PFSK-1 (cell line): ENCODE measurements around the gene ZYX.

Experiments used
- FOXP2 ChIP-seq: optimal IDR thresholded peaks from 2 replicates; pipeline ENCODE3; 2011; ENCODE audit warnings: borderline replicate concordance, control low read depth, inconsistent platforms; ENCODE audit not compliant: insufficient read depth; ENCODE audit errors: extremely low read length, extremely low read depth
- POLR2AphosphoS5 ChIP-seq: IDR thresholded peaks from 2 replicates; pipeline ENCODE4 v1.6.1; 2012; ENCODE audit warnings: low read depth, mild to moderate bottlenecking, control low read depth, low read length, moderate library complexity
- SIN3A ChIP-seq: IDR thresholded peaks from 2 replicates; pipeline ENCODE4 v1.6.1; 2012; ENCODE audit warnings: mild to moderate bottlenecking, low read length, moderate library complexity, borderline replicate concordance; ENCODE audit not compliant: insufficient read depth
- TAF1 ChIP-seq: IDR thresholded peaks from 2 replicates; pipeline ENCODE4 v1.6.1; 2012; ENCODE audit warnings: low read length, control low read depth, borderline replicate concordance; ENCODE audit not compliant: insufficient read depth
- TF ChIP-seq, protein P1 (sequence below), 2 experiments: IDR thresholded peaks; 2 replicates each; pipeline versions ENCODE4 v1.6.1 to v1.8.0; 2011 to 2012; ENCODE audit warnings: low read depth in 2 of 2, low read length in 2 of 2, control low read depth in 1 of 2, inconsistent platforms in 1 of 2, mild to moderate bottlenecking in 1 of 2, moderate library complexity in 1 of 2; ENCODE audit not compliant: insufficient read depth in 1 of 2

The ZYX gene

DNA sequence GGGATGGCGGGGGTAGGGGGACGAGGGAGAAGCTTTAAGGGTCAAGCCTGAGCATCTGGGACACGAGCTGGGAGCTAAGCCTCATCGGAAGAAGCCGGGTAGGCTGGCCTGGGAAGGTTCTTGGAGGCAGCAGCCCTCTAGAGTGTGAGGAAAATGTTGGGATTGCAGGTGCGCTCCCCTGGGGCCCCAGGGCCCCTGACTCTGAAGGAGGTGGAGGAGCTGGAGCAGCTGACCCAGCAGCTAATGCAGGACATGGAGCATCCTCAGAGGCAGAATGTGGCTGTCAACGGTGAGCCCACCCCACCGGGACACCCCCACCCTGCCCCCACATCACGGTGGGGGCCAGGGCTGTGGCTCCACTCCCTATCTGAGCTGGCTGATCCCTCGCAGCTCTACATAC lies 6.9 kb downstream of the ZYX start:
- TF ChIP-seq SIN3A (no peak), POLR2AphosphoS5 (no peak), FOXP2 (no peak), TAF1 (no peak)
- TF ChIP-seq, protein P1, sequence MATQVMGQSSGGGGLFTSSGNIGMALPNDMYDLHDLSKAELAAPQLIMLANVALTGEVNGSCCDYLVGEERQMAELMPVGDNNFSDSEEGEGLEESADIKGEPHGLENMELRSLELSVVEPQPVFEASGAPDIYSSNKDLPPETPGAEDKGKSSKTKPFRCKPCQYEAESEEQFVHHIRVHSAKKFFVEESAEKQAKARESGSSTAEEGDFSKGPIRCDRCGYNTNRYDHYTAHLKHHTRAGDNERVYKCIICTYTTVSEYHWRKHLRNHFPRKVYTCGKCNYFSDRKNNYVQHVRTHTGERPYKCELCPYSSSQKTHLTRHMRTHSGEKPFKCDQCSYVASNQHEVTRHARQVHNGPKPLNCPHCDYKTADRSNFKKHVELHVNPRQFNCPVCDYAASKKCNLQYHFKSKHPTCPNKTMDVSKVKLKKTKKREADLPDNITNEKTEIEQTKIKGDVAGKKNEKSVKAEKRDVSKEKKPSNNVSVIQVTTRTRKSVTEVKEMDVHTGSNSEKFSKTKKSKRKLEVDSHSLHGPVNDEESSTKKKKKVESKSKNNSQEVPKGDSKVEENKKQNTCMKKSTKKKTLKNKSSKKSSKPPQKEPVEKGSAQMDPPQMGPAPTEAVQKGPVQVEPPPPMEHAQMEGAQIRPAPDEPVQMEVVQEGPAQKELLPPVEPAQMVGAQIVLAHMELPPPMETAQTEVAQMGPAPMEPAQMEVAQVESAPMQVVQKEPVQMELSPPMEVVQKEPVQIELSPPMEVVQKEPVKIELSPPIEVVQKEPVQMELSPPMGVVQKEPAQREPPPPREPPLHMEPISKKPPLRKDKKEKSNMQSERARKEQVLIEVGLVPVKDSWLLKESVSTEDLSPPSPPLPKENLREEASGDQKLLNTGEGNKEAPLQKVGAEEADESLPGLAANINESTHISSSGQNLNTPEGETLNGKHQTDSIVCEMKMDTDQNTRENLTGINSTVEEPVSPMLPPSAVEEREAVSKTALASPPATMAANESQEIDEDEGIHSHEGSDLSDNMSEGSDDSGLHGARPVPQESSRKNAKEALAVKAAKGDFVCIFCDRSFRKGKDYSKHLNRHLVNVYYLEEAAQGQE (IDR thresholded peaks at IDR 0.05; ENCODE audit: insufficient read depth in 1 of 2, low read depth in 2 of 2, low read length in 2 of 2): no peak

DNA sequence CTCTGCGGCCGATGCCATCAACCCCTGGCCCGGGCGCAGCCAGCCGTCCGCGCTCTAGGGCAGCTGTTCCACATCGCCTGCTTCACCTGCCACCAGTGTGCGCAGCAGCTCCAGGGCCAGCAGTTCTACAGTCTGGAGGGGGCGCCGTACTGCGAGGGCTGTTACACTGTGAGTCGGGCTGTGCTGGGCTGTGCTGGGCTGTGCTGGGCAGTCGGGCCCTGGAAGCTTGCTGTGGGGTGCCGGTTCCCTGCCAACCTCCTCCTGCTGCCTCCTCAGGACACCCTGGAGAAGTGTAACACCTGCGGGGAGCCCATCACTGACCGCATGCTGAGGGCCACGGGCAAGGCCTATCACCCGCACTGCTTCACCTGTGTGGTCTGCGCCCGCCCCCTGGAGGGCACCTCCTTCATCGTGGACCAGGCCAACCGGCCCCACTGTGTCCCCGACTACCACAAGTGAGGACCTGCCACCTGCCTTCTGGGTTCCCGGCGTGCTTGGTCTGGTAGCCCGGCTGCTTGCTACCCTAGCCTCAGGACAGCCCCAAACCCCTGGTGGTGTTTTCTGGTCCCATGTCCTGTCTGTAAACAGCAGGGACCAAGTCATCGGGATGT lies 7.5 kb downstream of the ZYX start:
- TF ChIP-seq TAF1: no peak
- no peak for TF ChIP-seq POLR2AphosphoS5
- TF ChIP-seq SIN3A: no peak
- no peak for TF ChIP-seq FOXP2
- TF ChIP-seq, protein P1 (IDR thresholded peaks at IDR 0.05; ENCODE audit: insufficient read depth in 1 of 2, low read depth in 2 of 2, low read length in 2 of 2): no peak

DNA sequence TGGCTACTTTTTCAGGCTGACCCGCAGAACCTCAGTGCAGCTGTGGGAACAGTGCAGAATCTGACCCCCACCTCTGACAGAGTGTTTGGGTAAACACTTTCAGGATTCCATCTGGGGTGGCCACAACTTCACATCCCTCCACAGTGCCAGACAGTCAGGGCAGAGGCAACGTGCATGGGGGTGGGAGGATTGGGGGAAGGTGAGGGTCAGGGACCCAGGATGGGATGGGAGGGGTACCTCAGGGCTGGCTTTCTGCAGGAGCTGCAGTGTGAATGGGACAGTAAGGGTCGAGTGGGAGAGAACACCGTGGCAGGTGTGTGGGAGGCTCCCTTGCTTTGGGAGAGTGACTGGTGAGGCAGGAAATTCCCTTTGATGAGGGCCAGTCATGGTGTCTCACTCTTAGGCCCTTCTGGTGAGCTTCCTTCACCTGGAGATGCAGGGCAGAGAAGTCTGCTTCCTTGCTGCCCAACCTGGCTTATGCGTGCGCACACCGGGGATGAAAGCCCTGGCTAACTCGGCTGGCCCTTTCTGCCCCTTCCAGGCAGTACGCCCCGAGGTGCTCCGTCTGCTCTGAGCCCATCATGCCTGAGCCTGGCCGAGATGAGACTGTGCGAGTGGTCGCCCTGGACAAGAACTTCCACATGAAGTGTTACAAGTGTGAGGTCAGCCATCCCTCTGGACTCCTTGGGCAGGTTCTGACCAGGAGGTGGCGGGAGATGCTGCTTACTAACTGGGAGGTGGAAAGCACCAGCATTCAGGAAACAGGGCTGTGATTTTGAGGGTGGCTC lies 8.4 kb downstream of the ZYX start:
- TF ChIP-seq, protein P1 (IDR thresholded peaks at IDR 0.05; ENCODE audit: insufficient read depth in 1 of 2, low read depth in 2 of 2, low read length in 2 of 2): no peak
- TF ChIP-seq SIN3A: no peak
- no peak for TF ChIP-seq TAF1
- TF ChIP-seq POLR2AphosphoS5: no peak
- no peak for TF ChIP-seq FOXP2

DNA sequence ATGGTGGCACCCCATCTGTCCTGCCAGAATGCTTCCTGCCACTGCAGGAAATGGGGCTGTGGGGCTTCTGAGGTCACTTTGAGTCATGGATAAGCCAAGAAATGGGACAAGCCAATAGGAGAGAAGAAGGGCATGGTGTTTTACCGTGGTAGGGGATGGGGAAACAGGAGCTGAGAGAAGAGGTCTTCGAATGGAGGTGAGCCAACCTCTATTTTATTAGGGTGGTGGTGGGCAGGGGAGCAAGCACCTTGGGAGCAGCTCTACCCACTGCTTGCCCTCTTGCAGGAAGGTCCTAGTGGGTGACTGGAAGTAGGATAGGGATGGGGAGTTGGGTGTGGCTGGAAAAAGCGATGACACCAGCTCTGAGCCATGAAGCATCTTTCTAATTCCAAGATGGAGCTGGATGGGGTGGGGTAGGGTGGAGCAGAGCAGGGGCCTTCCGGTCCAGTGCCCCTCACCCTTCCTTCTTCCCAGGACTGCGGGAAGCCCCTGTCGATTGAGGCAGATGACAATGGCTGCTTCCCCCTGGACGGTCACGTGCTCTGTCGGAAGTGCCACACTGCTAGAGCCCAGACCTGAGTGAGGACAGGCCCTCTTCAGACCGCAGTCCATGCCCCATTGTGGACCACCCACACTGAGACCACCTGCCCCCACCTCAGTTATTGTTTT lies 9.1 kb downstream of the ZYX start:
- TF ChIP-seq FOXP2: no peak
- no peak for TF ChIP-seq TAF1
- TF ChIP-seq SIN3A: no peak
- TF ChIP-seq, protein P1 (IDR thresholded peaks at IDR 0.05; ENCODE audit: insufficient read depth in 1 of 2, low read depth in 2 of 2, low read length in 2 of 2): no peak
